Common myeloid progenitor, CD34-positive (primary cell): Measurements from ENCODE around the gene OSGIN1.

Experiments used
- CTCF ChIA-PET: fragments of 350-600 bp; sonication (Branson Sonifier 250); formaldehyde crosslinking; loops from one replicate; lab custom pipeline; 2021; ENCODE audit warnings: antibody characterized with exemption; lab: Charles Lee
- POLR2A ChIA-PET: fragments of 350-600 bp; sonication (Branson Sonifier 250); formaldehyde crosslinking; loops from one replicate; lab custom pipeline; 2021; ENCODE audit warnings: antibody characterized with exemption; lab: Charles Lee
- DNase-seq, 3 donors: peaks; one replicate each; pipeline versions ENCODE4 v3.0.0 to v3.0.0-alpha.2; 2013
- H3K27ac ChIP-seq, 2 experiments: 1 replicate in 1 of 2; 2 replicates in 1 of 2; pipeline ENCODE4 v1.7.0; 2013; ENCODE audit warnings: inconsistent platforms in 2 of 2, low read length in 2 of 2, mild to moderate bottlenecking in 2 of 2, low read depth in 1 of 2, moderate library complexity in 1 of 2; ENCODE audit not compliant: severe bottlenecking in 2 of 2, insufficient read depth in 1 of 2, poor library complexity in 1 of 2
- H3K27me3 ChIP-seq, 5 experiments: replicated peaks in 2 of 5; 1 replicate in 3 of 5; 2 replicates in 2 of 5; pipeline versions ENCODE4 v1.6.1 to v1.7.0; 2013; ENCODE audit warnings: low read length in 4 of 5, mild to moderate bottlenecking in 2 of 5, moderate library complexity in 2 of 5, inconsistent platforms in 1 of 5; ENCODE audit not compliant: insufficient read depth in 5 of 5, control insufficient read depth in 4 of 5
- H3K36me3 ChIP-seq, 4 experiments: 1 replicate in 2 of 4; 2 replicates in 2 of 4; pipeline versions ENCODE4 v1.6.1 to v1.7.0; 2013; ENCODE audit warnings: low read length in 3 of 4, control low read depth in 1 of 4, mild to moderate bottlenecking in 1 of 4; ENCODE audit not compliant: control insufficient read depth in 4 of 4, insufficient read depth in 4 of 4
- H3K4me1 ChIP-seq, 4 experiments: 1 replicate in 3 of 4; 2 replicates in 1 of 4; pipeline versions ENCODE4 v1.6.1 to v1.7.1; 2013; ENCODE audit warnings: low read length in 3 of 4, mild to moderate bottlenecking in 3 of 4, control low read depth in 1 of 4, inconsistent platforms in 1 of 4, moderate library complexity in 1 of 4; ENCODE audit not compliant: control insufficient read depth in 4 of 4, insufficient read depth in 4 of 4; ENCODE audit errors: control extremely low read depth in 1 of 4
- H3K4me3 ChIP-seq, 7 experiments: 1 replicate in 4 of 7; 2 replicates in 3 of 7; pipeline versions ENCODE4 v1.5.1 to v1.7.0; 2013; ENCODE audit warnings: mild to moderate bottlenecking in 7 of 7, low read length in 6 of 7, moderate library complexity in 6 of 7, inconsistent platforms in 2 of 7, low read depth in 2 of 7, control low read depth in 1 of 7; ENCODE audit not compliant: insufficient read depth in 4 of 7, control insufficient read depth in 1 of 7; ENCODE audit errors: extremely low read depth in 1 of 7
- H3K9me3 ChIP-seq, 5 experiments: 1 replicate in 4 of 5; 2 replicates in 1 of 5; pipeline versions ENCODE4 v1.6.1 to v1.7.1; 2013; ENCODE audit warnings: low read length in 4 of 5, mild to moderate bottlenecking in 2 of 5, inconsistent platforms in 1 of 5, low read depth in 1 of 5, moderate library complexity in 1 of 5; ENCODE audit not compliant: control insufficient read depth in 4 of 5, insufficient read depth in 2 of 5; ENCODE audit errors: control extremely low read depth in 1 of 5
- WGBS: methylation state at CpG from one replicate; pipeline ENCODE4 v1.1.5; 2013; ENCODE audit not compliant: insufficient coverage; 5-methylcytosine and 5-hydroxymethylcytosine counted together

Gene OSGIN1

DNA sequence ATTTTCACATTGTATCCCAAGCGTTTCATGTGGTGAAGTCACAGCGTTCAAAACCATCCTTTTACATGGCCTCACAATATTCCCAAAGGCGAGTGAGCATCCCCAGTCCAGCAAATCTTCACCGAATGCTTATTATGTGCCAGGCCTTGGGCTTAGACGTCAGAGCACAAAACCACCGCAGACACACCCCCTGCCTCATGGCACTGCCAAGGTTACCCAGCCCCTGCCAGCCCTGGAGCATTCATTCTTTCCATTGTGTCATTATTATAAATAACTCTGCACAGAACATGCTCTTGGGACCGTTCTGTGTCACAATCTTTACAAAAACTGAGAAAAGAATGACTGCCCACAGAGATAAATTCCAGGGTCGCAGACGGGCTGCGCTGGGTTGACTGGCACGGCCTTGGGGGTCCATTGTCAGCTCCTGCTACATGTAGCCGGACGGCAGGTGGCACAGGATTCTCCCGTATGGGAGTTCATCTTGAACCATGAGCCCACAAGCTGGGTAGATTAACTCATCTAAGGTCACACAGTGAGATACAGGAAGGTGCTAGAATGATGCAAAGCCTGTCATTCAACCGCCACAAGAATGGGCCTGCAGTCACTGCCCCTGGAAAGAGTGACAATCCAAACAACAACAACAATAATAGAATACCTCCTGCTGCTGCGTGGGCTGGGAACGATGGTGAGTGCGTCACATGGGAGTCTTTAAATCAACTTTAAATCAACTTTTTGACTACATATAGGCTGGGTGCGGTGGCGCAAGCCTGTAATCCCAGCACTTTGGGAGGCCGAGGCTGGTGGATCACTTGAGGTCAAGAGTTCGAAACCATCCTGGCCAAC, 10.5 kb downstream of the OSGIN1 start:
- CTCF ChIA-PET: interaction anchor here (1.0 to 1.8 kb wide), 4 partner anchors 10 to 104 kb away, joined by 3 to 9 read pairs (median 4); no protein-coding TSS in a partner anchor
- H3K4me3 ChIP-seq: no peak overlapping the region
- peaks cover 0 to 15% (median 3%) of the 10 kb centered on the region in 5 experiments for H3K27me3 ChIP-seq
- no peak overlapping the region for H3K27ac ChIP-seq
- 98% methylated on average over 21 of the region's 22 CpGs for WGBS
- DNase-seq: no peak
- POLR2A ChIA-PET: no interaction called here
- no peaks in the 10 kb centered on the region for H3K36me3 ChIP-seq
- H3K9me3 ChIP-seq: no peaks in the 10 kb centered on the region
- H3K4me1 ChIP-seq: no peaks in the 10 kb centered on the region

- POLR2A ChIA-PET: no interaction called here
- WGBS: 95% methylated on average over 24 of the region's 26 CpGs
These were observed 11.8 kb downstream of the OSGIN1 start for GRCh38 chr16:83964684-83965443.

GRCh38 chr16:83965444-83966152, 12.6 kb downstream of the OSGIN1 start:
- peaks cover 0 to 4% (median 0%) of the 10 kb centered on the region in 4 experiments for H3K4me1 ChIP-seq
- 97% methylated on average over 36 of the region's 36 CpGs for WGBS
- no peaks in the 10 kb centered on the region for H3K9me3 ChIP-seq
- no peak overlapping the region for H3K4me3 ChIP-seq
- no peak for DNase-seq
- ChIA-PET CTCF (interaction anchor here (1.0 to 1.8 kb wide), 5 partner anchors 79 to 105 kb away, joined by 3 to 9 read pairs (median 3); no protein-coding TSS in a partner anchor), POLR2A (no interaction called here)
- peaks cover 0 to 34% (median 10%) of the 10 kb centered on the region in 5 experiments for H3K27me3 ChIP-seq
- H3K27ac ChIP-seq: no peak overlapping the region
- no peaks in the 10 kb centered on the region for H3K36me3 ChIP-seq

More at GRCh38 chr16:83964684-83965443, 11.8 kb downstream of the OSGIN1 start:
- peaks cover 0 to 4% (median 0%) of the 10 kb centered on the region in 4 experiments for H3K4me1 ChIP-seq
- H3K36me3 ChIP-seq: no peaks in the 10 kb centered on the region
- H3K9me3 ChIP-seq: no peaks in the 10 kb centered on the region
- H3K4me3 ChIP-seq: no peak overlapping the region
- CTCF ChIA-PET: interaction anchor here (0.9 to 1.8 kb wide), 5 partner anchors 79 to 106 kb away, joined by 3 to 9 read pairs (median 4); no protein-coding TSS in a partner anchor
- DNase-seq: no peak
- H3K27ac ChIP-seq: no peak overlapping the region
- peaks cover 0 to 27% (median 6%) of the 10 kb centered on the region in 5 experiments for H3K27me3 ChIP-seq

- Histone ChIP-seq H3K27ac (no peak overlapping the region), H3K27me3 (peaks cover 0 to 40% (median 10%) of the 10 kb centered on the region in 5 experiments), H3K36me3 (no peaks in the 10 kb centered on the region), H3K4me3 (no peak overlapping the region), H3K4me1 (peaks cover 0 to 4% (median 0%) of the 10 kb centered on the region in 4 experiments), H3K9me3 (no peaks in the 10 kb centered on the region)
- 100% methylated on average over 6 of the region's 13 CpGs for WGBS
- CTCF ChIA-PET: interaction anchor here (1.0 kb wide), 1 partner anchor 104 kb away, joined by 3 read pairs; no protein-coding TSS in a partner anchor
- no peak for DNase-seq
- POLR2A ChIA-PET: no interaction called here
These were observed 13.2 kb downstream of the OSGIN1 start for GRCh38 chr16:83966153-83966696.

GRCh38 chr16:83967091-83967490, 14.1 kb downstream of the OSGIN1 start:
- peaks cover 0 to 49% (median 15%) of the 10 kb centered on the region in 5 experiments for H3K27me3 ChIP-seq

GRCh38 chr16:83967838-83968305, 14.8 kb downstream of the OSGIN1 start, which contains the start of gene NECAB2:
Gene NECAB2 (plus strand): TSS chr16:83968244. CDS start chr16:83968649, 405 bp downstream.
- no peak within 1 kb of the TSS for H3K4me3 ChIP-seq
- H3K27ac ChIP-seq: no peak within 1 kb of the TSS
- H3K36me3 ChIP-seq: no peaks in the 10 kb centered on the region
- CTCF ChIA-PET: no interaction called here
- H3K27me3 ChIP-seq: peaks cover 0 to 57% (median 18%) of the 10 kb centered on the region in 5 experiments
- POLR2A ChIA-PET: no interaction called here
- H3K4me1 ChIP-seq: peaks cover 0 to 4% (median 0%) of the 10 kb centered on the region in 4 experiments
- DNase-seq: peak; percentile 22 to 48 (median 41)
- no peaks in the 10 kb centered on the region for H3K9me3 ChIP-seq
- WGBS: 17% methylated on average over 29 of the region's 35 CpGs

More at GRCh38 chr16:83967091-83967490, 14.1 kb downstream of the OSGIN1 start:
- Histone ChIP-seq H3K36me3 (no peaks in the 10 kb centered on the region), H3K4me1 (peaks cover 0 to 4% (median 0%) of the 10 kb centered on the region in 4 experiments), H3K4me3 (no peak overlapping the region), H3K27ac (no peak overlapping the region), H3K9me3 (no peaks in the 10 kb centered on the region)
- ChIA-PET POLR2A (no interaction called here), CTCF (interaction anchor here (0.7 kb wide), 1 partner anchor 87 kb away, joined by 4 read pairs; no protein-coding TSS in a partner anchor)
- WGBS: 100% methylated on average over 1 of the region's 2 CpGs
- DNase-seq: no peak
